Astrocyte of the cerebellum (primary cell): ENCODE measurements around the gene DOCK1.

Experiments
- DNase-seq: peaks from one replicate; pipeline ENCODE4 v3.0.0-alpha.2; 2011; ENCODE audit warnings: low read depth
- H3K4me3 ChIP-seq: 2 replicates; pipeline ENCODE4 v1.5.1; 2011; ENCODE audit warnings: mild to moderate bottlenecking, low read depth, low read length, moderate library complexity
- CTCF ChIP-seq: IDR thresholded peaks from 2 replicates; pipeline ENCODE4 v1.5.1; 2012; ENCODE audit warnings: low read length, low read depth, moderate library complexity, mild to moderate bottlenecking; ENCODE audit errors: missing control alignments
- in situ Hi-C: cut with HindIII; loops from 2 replicates; pipeline ENCODE4 v1.10.0; 2017; ENCODE audit warnings: low sequenced_read_pairs

DOCK1 gene

DNA sequence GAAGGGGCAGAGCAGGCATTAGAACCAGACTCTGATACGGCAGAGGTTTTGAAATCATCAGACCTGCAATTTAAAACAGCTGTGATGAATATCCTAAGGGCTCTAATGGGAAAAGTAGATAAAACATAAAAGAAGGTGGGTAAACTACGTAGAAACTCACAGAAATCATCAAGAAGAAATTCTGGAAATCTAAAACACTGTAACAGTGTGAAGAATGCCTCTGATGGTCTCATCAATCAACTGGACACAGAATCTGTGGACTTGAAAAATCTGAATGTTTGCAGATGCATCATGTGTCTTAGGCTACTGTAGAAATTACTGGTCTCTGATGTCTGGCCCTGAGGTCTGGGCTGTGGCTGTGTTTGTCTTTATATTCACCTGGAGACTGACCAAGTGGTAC lies 470.8 kb downstream of the DOCK1 start:
- DNase-seq = no peak
- no peak for TF ChIP-seq CTCF
- H3K4me3 ChIP-seq = no peak overlapping the region
- in situ Hi-C loops = no loop called here

- no peak overlapping the region for H3K4me3 ChIP-seq
- in situ Hi-C loops = no loop called here
- TF ChIP-seq CTCF = no peak
- DNase-seq = no peak
Measured at GRCh38 chr10:127378628-127379027, 473.4 kb downstream of the DOCK1 start.

DNA sequence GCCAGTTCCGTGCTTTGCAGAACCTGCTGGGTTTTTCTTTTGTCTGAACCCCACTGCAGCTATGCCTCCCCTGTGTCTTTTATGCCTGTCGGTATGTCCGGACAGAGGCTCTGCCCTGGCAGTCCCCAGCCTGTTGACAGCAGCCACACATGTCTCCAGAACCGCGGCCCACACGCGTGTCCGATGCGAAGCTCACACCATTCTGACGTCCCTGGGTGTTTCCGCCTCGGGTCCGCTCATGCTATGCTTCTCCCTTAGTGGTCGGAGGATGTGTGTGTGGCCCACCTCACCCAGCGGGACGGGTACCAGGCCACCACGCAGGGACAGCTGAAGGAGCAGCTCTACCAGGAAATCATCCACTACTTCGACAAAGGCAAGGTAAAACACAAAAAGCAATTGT lies 479.3 kb downstream of the DOCK1 start:
- TF ChIP-seq CTCF = no peak
- no peak for DNase-seq
- H3K4me3 ChIP-seq = no peak overlapping the region
- in situ Hi-C loops = no loop called here

DNA sequence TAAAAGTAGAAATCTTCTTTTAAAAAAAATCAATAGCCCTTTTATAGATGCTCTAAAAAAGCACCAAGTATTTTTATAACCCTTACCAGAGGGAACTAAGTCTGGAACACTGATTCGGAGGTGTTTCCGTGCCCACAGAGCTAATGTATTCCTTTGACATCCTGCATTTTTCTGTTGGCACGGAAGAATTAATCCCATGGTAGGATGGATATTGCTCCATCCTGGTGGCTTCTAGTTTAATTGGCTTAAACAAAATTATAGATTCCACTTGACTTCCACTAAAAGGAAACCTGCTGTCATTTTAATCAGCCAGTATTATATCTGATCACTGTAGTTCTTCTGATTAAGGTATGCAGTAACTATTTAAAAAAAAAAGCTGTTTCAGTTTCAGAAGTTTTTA lies 479.8 kb downstream of the DOCK1 start:
- in situ Hi-C loops = no loop called here
- DNase-seq = no peak
- TF ChIP-seq CTCF = no peak
- no peak overlapping the region for H3K4me3 ChIP-seq

DNA sequence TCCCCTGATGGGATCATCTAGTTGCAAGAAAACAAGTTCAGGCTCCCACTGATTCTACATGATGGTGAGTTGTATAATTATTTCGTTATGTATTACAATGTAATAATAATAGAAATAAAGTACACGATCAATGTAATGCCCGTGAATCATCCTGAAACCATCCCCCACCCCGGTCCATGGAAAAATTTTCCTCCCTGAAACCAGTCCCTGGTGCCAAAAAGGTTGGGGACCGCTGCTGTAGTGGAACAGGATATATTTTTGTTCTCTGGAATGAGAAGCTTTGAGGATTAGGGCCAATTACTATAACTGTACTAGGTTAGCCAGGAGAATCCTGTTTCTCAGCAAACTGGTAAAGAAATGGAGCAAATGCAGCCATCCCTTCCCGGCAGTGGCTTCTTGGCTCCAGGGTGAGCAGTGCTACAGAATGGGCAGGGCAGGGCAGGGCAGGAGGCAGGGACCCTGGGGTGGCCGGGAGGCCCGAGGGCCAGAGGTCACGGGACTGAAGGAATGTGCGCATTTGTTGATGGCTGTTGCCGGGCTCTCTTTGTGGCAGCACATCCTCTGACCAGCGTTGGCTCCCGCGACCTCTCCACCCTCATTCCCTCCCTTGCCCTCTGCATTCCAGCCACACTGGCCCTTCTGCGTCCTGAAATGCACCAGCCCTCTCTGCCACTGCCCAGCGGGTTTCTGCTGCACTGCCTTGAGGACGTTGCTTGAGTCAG lies 481.5 kb downstream of the DOCK1 start:
- H3K4me3 ChIP-seq = no peak overlapping the region
- no peak for DNase-seq
- in situ Hi-C loops = no loop called here
- TF ChIP-seq CTCF = no peak

GRCh38 chr10:127391875-127392274 lies 486.6 kb downstream of the DOCK1 start:
- no peak for DNase-seq
- no peak for TF ChIP-seq CTCF
- no peak overlapping the region for H3K4me3 ChIP-seq
- in situ Hi-C loops = no loop called here
